Heart left ventricle (tissue), 16 donors: ENCODE measurements around the gene ASPM. TPM values are rescaled to one million over a fixed set of nuclear protein-coding genes. Genes with fewer than 3 reads are reported as not detected.

Source experiments
- ATAC-seq, 4 donors: fragments of 200-7000 bp; cut with Tn5 transposase; one replicate each; pipeline ENCODE4 v1.9.1; 2020 to 2022; ENCODE audit warnings: moderate library complexity in 4 of 4, mild to moderate bottlenecking in 3 of 4, moderate number of reproducible peaks in 1 of 4
- DNase-seq, 5 donors: peaks; one replicate each; pipeline ENCODE4 v3.0.0-alpha.2; 2020
- H3K27ac ChIP-seq, 12 donors: fragments of 200-600 bp; sonication (generic) in 4 of 12; one replicate each; pipeline versions ENCODE4 v1.5.0 to v1.8.0; 2016 to 2022; ENCODE audit warnings: mild to moderate bottlenecking in 2 of 12
- H3K27me3 ChIP-seq, 9 donors: fragments of 200-600 bp; sonication (generic) in 2 of 9; one replicate each; pipeline versions ENCODE4 v1.5.1 to v1.8.0; 2016 to 2022; ENCODE audit warnings: mild to moderate bottlenecking in 3 of 9
- H3K36me3 ChIP-seq, 9 donors: fragments of 200-600 bp; sonication (generic) in 2 of 9; one replicate each; pipeline versions ENCODE4 v1.5.0 to v1.8.0; 2018 to 2022; ENCODE audit warnings: mild to moderate bottlenecking in 2 of 9
- H3K4me1 ChIP-seq, 12 donors: fragments of 200-600 bp; sonication (generic) in 4 of 12; one replicate each; pipeline versions ENCODE4 v1.5.0 to v1.8.0; 2016 to 2022; ENCODE audit warnings: mild to moderate bottlenecking in 3 of 12
- H3K4me3 ChIP-seq, 12 donors: fragments of 200-600 bp; sonication (generic) in 4 of 12; one replicate each; pipeline versions ENCODE4 v1.5.0 to v1.8.0; 2017 to 2022; ENCODE audit warnings: mild to moderate bottlenecking in 9 of 12, moderate library complexity in 4 of 12
- H3K9me3 ChIP-seq, 12 donors: fragments of 200-600 bp; sonication (generic) in 4 of 12; one replicate each; pipeline versions ENCODE4 v1.5.0 to v1.8.0; 2016 to 2022; ENCODE audit warnings: mild to moderate bottlenecking in 1 of 12
- POLR2A ChIP-seq, 2 donors: fragments of 450-650 bp; IDR thresholded peaks; one replicate each; pipeline ENCODE4 v1.6.1; 2017; ENCODE audit warnings: antibody characterized with exemption in 2 of 2, mild to moderate bottlenecking in 2 of 2, moderate library complexity in 2 of 2
- WGBS, 4 donors: extraction: QIAGEN DNeasy Blood & Tissue Kit in 2 of 4; methylation state at CpG; one replicate each; pipeline versions ENCODE4 v1.1.5 to v1.1.7; 2013 to 2018; 5-methylcytosine and 5-hydroxymethylcytosine counted together
- intact Hi-C, 10 donors: fragments of 100-400 bp; cut with DNase I; formaldehyde crosslinking; loops; one replicate each; pipeline versions ENCODE4 v1.11.1 to v1.14.2; 2022
- polyA plus RNA-seq, 2 donors: library from polyadenylated mRNA; stranded (reverse); fragments of 200-250 nt; gene quantifications; one replicate each; pipeline ENCODE4 v1.2.3, GENCODE V29; 2013
- total RNA-seq, 9 donors: library from RNA; depleted of rRNA in 2 of 9; stranded (reverse); fragments of >200 nt in 2 of 9; fragmentation: NEBNext Ultra II Directional in 3 of 9; extraction: Animal tissue kit (Norgen Biotek cat#: 25700) in 3 of 9; gene quantifications; one replicate each; pipeline versions ENCODE4 v1.1.0 to v1.2.4, GENCODE V29; 2016 to 2023
- TF ChIP-seq, protein P1 (sequence below), 12 donors: fragments of 200-600 bp; sonication (generic) in 4 of 12; IDR thresholded peaks; one replicate each; pipeline versions ENCODE4 v1.5.0 to v1.8.0; 2018 to 2022; ENCODE audit warnings: antibody characterized with exemption in 12 of 12, mild to moderate bottlenecking in 5 of 12
- donor health status: ischemic (EF 13 %, LVEDD 7.1; RV severe dilation, severe dysfunction).
- donor health status: healthy with polysubstance abuse.
- donor health status: DM: no; HTN: yes; CAD: no.
- donor health status: DM: no; HTN: no; CAD: no.
- donor health status: ischemic (EF 25% LVEDD 6.9; RV normal size, moderate dysfunction).
- donor health status: ischemic (EF 25% LVEDD 5.7; RV mildly dilated, moderate dysfunction).
- donor health status: healthy.
- donor health status: DM: yes; HTN: yes; CAD: no.
- donor health status: ischemic (EF 35%, LVEDD 5.7; RV mildly dilated, moderate dysfunction).
- donor health status: nonischemic (EF 11% LVEDD 7.7; RV severe dilation, severe dysfunction).
- donor health status: DM: yes; HTN: yes; CAD: no.
- donor health status: PGD.
- donor health status: ischemic (EF 29% LVEDD 5.4; RV normal size, mild dysfunction).
- donor health status: nonischemic (EF 23%, LVEDD 6.1; RV moderate dilation, normal function).

ASPM gene
- total and polyA plus RNA-seq, 11 donors: 0.08 to 5.9 (median 0.44) TPM

- H3K27ac ChIP-seq: no peak overlapping the region
- no peak for TF ChIP-seq POLR2A (IDR thresholded peaks at IDR 0.05)
- TF ChIP-seq, protein P1, sequence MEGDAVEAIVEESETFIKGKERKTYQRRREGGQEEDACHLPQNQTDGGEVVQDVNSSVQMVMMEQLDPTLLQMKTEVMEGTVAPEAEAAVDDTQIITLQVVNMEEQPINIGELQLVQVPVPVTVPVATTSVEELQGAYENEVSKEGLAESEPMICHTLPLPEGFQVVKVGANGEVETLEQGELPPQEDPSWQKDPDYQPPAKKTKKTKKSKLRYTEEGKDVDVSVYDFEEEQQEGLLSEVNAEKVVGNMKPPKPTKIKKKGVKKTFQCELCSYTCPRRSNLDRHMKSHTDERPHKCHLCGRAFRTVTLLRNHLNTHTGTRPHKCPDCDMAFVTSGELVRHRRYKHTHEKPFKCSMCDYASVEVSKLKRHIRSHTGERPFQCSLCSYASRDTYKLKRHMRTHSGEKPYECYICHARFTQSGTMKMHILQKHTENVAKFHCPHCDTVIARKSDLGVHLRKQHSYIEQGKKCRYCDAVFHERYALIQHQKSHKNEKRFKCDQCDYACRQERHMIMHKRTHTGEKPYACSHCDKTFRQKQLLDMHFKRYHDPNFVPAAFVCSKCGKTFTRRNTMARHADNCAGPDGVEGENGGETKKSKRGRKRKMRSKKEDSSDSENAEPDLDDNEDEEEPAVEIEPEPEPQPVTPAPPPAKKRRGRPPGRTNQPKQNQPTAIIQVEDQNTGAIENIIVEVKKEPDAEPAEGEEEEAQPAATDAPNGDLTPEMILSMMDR (IDR thresholded peaks at IDR 0.05): no peak
- no peaks in the 10 kb centered on the region for H3K36me3 ChIP-seq
- H3K4me3 ChIP-seq: no peak overlapping the region
- intact Hi-C loops: no loop called here
- H3K27me3 ChIP-seq: no peaks in the 10 kb centered on the region
- ATAC-seq (no peak), DNase-seq (no peak)
- WGBS, 4 donors: 78 to 86% (median 82%) methylated on average over 1 of the region's 1 CpG
- H3K9me3 ChIP-seq: peaks cover 0 to 9% (median 0%) of the 10 kb centered on the region in 12 donors
- no peaks in the 10 kb centered on the region for H3K4me1 ChIP-seq
These were observed 72.5 kb downstream of the ASPM start for GRCh38 chr1:197073978-197074377.

DNA sequence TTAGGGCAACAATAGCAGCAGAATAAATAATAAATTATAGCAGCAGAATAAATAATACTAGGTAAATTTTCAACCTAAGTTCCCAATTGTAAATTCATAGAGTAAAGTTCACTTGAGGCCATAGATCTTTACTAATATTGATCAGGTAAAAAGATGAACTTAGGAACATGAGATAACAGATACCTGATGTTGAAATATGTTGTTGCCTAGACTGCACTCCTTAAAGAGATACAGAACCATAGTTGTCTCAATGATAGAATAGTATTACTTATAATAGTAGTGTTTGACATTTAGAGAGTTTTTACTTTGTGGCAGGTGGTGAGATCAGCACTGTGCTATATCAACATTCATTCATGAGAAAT, 79.0 kb downstream of the ASPM start:
- intact Hi-C loops: no loop called here
- DNase-seq (no peak), ATAC-seq (no peak)
- no peaks in the 10 kb centered on the region for H3K27me3 ChIP-seq
- H3K27ac ChIP-seq: no peak overlapping the region
- peaks cover 0 to 9% (median 0%) of the 10 kb centered on the region in 12 donors for H3K9me3 ChIP-seq
- H3K36me3 ChIP-seq: no peaks in the 10 kb centered on the region
- no peak overlapping the region for H3K4me3 ChIP-seq
- no peaks in the 10 kb centered on the region for H3K4me1 ChIP-seq
- no peak for TF ChIP-seq POLR2A (IDR thresholded peaks at IDR 0.05)
- TF ChIP-seq, protein P1 (IDR thresholded peaks at IDR 0.05): no peak

- TF ChIP-seq POLR2A (IDR thresholded peaks at IDR 0.05): no peak
- TF ChIP-seq, protein P1 (IDR thresholded peaks at IDR 0.05): no peak
- Histone ChIP-seq H3K9me3 (peaks cover 0 to 9% (median 0%) of the 10 kb centered on the region in 12 donors), H3K27me3 (no peaks in the 10 kb centered on the region), H3K4me1 (no peaks in the 10 kb centered on the region), H3K27ac (no peak within 1 kb of the TSS), H3K4me3 (no peak within 1 kb of the TSS), H3K36me3 (no peaks in the 10 kb centered on the region)
- WGBS, 4 donors: 83 to 91% (median 86%) methylated on average over 3 of the region's 3 CpGs
- ATAC-seq (no peak), DNase-seq (no peak)
- intact Hi-C loops: no loop called here
These were observed 79.6 kb downstream of the ASPM start, which contains the start of gene F13B for GRCh38 chr1:197066719-197067456. F13B (minus strand) TSS chr1:197067260; CDS start chr1:197067223, 37 bp downstream.

DNA sequence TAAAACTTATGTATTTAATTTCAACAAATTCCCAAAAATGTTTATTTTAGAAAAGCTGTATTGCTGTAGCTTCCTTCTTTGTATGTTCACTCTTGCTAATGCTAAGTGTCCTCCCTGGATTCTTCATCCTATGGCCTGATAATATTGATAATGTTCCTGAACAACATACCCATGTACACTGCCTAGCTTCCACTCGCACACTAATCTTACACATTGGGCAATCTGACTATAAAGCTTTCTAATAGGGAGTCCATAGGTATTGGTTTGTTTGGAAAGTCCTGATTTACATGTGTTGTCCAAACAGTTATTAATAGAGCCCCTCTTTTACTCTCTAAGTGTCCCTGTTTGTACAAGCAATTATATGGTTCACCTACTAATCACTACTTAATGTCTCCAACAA, 80.2 kb downstream of the ASPM start:
- no peaks in the 10 kb centered on the region for H3K36me3 ChIP-seq
- ATAC-seq: no peak
- H3K27me3 ChIP-seq: no peaks in the 10 kb centered on the region
- TF ChIP-seq, protein P1 (IDR thresholded peaks at IDR 0.05): no peak
- no peak for TF ChIP-seq POLR2A (IDR thresholded peaks at IDR 0.05)
- no peak for DNase-seq
- 91 to 96% (median 95%) methylated on average over 1 of the region's 1 CpG for WGBS, 4 donors
- intact Hi-C loops: no loop called here
- no peaks in the 10 kb centered on the region for H3K4me1 ChIP-seq
- no peak overlapping the region for H3K27ac ChIP-seq
- peaks cover 0 to 9% (median 0%) of the 10 kb centered on the region in 12 donors for H3K9me3 ChIP-seq
- no peak overlapping the region for H3K4me3 ChIP-seq
